Fibroblast of lung (primary cell): ENCODE measurements around the gene PRR27.

Experiments used
- EZH2 ChIP-seq: IDR thresholded peaks from 2 replicates; pipeline ENCODE4 v1.5.1; 2012; ENCODE audit warnings: low read length, control low read depth, mild to moderate bottlenecking; ENCODE audit errors: missing control alignments
- TF ChIP-seq, protein P1 (sequence below), 2 donors: IDR thresholded peaks in 1 of 2; conservative IDR thresholded peaks in 1 of 2; 1 replicate in 1 of 2; 2 replicates in 1 of 2; pipeline ENCODE4 v1.5.1; 2011 to 2012; ENCODE audit warnings: low read length in 2 of 2, control low read depth in 1 of 2, inconsistent platforms in 1 of 2, low read depth in 1 of 2, mild to moderate bottlenecking in 1 of 2

DNA sequence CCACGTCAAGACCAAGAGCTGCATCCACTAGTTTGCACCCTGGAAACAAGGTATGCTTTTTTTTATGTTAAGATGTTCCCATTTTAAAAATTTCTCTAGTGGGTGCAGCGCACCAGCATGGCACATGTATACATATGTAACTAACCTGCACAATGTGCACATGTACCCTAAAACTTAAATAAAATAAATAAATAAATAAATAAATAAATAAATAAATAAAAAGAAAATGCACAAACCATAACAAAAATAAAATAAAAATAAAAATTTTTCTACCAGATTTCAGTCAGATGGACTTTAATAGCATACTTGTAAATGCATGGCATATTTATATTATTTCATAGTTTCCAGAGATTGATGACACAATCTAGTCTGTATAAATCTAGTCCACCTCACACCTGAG is 1.9 kb upstream of the PRR27 start:
- TF ChIP-seq, protein P1, sequence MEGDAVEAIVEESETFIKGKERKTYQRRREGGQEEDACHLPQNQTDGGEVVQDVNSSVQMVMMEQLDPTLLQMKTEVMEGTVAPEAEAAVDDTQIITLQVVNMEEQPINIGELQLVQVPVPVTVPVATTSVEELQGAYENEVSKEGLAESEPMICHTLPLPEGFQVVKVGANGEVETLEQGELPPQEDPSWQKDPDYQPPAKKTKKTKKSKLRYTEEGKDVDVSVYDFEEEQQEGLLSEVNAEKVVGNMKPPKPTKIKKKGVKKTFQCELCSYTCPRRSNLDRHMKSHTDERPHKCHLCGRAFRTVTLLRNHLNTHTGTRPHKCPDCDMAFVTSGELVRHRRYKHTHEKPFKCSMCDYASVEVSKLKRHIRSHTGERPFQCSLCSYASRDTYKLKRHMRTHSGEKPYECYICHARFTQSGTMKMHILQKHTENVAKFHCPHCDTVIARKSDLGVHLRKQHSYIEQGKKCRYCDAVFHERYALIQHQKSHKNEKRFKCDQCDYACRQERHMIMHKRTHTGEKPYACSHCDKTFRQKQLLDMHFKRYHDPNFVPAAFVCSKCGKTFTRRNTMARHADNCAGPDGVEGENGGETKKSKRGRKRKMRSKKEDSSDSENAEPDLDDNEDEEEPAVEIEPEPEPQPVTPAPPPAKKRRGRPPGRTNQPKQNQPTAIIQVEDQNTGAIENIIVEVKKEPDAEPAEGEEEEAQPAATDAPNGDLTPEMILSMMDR (conservative IDR thresholded peaks at IDR 0.05 in 1 of 2, IDR thresholded peaks at IDR 0.05 in 1 of 2; ENCODE audit: low read depth in 1 of 2, low read length in 2 of 2), result no peak
- TF ChIP-seq EZH2, result no peak
